Measurements from ENCODE around the gene KPNA2. TPM values are rescaled to one million over a fixed set of nuclear protein-coding genes. Genes with fewer than 3 reads are reported as not detected.
"Not testable (repeated sequence)": the region's sequence is repeated elsewhere in the genome, so short reads cannot be mapped to it uniquely, and the experiment has no call there.

KPNA2 gene
- total RNA-seq = 39.5 TPM

DNA sequence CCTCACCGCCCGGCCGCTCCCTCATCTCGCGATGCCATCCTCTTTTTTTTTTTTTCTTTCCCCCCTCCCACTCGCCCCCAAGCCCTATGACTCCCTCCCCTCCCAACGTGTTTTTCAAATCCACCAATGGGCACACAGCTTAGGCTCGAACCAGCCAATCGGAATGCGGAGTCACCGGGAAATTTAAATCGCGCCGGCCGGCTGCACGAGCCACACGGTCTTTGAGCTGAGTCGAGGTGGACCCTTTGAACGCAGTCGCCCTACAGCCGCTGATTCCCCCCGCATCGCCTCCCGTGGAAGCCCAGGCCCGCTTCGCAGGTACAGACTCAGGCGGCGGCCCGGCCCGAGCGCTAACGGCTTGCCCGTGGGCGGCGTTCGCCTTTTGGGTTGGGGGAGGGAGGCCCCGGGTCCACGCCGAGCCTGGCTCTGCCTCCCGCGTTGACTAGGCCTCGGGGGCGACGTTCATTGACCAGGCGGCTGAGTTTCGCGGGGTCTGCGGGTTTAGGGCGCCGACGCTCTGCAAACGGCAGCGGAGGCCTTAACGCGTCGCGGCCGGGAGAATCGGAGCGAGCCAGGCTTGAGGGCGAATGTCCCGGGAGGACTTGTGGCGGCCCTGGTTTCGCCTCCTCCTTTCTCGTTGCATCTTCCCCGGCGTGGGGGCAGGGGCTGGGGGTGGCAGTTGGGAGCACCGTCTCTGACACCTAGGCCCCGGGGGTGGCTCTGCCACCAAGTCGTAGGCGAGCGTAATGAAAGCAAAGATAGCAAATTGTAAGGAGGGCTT is at the start of gene KPNA2:
TSS of gene KPNA2 (plus strand) at position 213 of the 781 bp plus-strand sequence. CDS start 1,398 bp downstream, outside the sequence.
- FAIRE-seq = no peak
- peak; percentile 92 for DNase-seq (ENCODE audit: low spot score in 2 of 2)

- FAIRE-seq (no peak), DNase-seq (ENCODE audit: low spot score in 2 of 2) (no peak)
These were observed 44.6 kb upstream of the KPNA2 start for GRCh38 chr17:67990909-67991308.

DNA sequence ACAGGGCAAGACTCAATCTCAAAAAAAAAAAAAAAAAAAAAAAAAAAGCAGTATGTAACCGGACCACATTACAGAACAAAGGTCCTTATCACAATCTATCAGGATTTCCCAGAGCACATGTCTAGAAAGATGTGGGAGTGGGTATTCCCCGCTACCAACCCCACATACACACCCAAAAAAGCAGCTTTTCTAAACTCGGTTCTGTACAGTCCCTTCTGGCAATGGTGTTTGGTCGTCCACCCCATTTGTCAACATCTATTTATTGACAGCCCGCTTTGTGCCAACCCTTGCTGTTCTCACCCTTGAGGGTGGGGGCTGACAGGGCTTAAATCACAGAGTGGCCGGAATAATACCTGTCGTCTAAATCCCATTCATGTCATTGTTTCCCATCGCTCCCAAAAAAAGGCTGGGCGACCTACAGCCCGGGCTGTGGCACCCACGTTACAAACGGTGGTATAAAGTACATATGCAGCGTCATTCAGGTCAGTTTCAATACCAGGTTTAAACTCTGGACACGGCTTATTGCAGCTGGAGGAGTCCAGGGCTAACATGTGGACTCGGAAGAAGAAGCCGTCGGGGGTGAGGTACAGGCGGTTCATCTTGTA is 42.9 kb upstream of the KPNA2 start:
- no peak for FAIRE-seq
- DNase-seq (ENCODE audit: low spot score in 2 of 2) = peak in 1 of 2 donors; percentile 24

DNA sequence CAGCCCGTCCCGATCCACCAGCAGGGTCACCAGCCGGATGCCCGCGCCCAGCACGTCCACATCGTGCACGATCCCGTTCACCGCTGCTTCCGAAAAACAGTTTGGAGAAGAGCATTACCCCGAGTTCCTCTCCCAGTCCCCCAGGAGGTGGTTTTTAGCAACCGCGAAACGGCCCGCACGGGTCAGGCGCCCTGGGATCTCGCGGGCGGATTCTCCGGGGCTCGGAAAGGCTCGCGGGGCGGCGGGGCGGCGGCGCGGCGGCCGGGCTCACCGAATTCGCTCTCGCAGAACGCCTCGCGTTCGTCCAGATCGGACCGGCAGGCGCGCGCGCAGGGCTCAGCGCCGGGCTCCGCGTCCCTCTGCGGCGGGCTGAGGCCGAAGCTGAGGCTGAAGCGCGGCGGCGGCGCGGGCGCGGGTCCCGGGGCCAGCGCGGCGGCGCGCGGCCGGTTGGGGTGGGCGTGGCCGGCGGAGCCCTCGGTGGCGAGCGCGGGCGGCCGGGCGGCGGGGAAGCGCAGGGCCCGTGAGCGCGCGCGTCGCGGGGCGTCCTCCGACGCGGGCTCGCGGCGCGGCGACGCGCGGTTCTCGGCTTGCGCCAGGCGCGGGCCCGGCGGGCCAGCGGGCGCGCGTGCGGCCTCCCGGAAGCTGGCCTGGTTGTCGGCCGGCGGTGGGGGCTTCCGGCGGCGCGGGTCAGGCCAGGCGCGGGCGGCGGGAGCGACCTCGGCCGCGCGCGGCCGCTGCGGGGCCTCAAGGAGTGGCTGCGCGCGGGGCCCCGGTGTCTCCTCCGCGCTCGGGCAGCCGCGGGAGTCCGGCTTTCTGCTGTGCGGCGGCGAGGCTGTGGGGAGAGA is 42.2 kb upstream of the KPNA2 start:
- no peak for FAIRE-seq
- DNase-seq (ENCODE audit: low spot score in 2 of 2) = peak; percentile 86 to 92

GRCh38 chr17:67993998-67994361 is 41.6 kb upstream of the KPNA2 start:
- DNase-seq (ENCODE audit: low spot score in 2 of 2) = no peak
- no peak for FAIRE-seq

DNA sequence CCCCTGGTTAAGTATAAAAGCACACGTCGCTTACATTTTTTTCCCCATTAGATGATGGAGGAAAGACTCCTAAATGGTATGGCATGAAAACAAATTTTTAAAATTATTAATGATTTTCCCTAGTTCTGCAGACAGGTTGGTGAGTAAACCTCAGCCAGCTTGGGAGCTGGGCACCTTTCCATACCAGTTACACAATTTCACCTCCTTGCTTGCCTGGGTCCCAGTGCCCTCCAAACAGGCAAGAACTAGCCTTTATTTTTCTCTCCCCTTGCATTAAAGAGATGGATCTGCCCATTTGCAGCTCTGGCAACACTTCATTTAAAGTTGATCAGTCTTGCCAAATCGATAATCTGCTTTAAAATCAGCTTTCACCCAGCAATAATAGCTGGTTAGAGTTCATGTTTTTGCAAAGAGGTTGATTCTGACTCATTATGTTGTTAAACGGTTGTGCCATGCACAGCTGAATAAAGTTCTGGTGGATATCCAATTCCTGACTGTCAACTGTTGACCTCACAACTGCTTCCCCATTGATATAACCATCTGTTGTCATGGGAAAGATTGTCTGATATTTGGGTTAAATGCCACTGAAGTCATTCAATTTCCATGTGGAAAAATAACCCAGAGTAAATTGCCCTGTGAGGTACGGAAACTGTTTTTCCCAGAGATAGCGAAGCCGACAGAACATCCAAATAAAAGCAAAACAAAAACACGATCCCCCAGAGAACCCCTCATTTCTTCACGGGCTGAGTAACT is 40.5 kb upstream of the KPNA2 start:
- peak; percentile 63 to 64 for DNase-seq (ENCODE audit: low spot score in 2 of 2)
- no peak for FAIRE-seq

DNA sequence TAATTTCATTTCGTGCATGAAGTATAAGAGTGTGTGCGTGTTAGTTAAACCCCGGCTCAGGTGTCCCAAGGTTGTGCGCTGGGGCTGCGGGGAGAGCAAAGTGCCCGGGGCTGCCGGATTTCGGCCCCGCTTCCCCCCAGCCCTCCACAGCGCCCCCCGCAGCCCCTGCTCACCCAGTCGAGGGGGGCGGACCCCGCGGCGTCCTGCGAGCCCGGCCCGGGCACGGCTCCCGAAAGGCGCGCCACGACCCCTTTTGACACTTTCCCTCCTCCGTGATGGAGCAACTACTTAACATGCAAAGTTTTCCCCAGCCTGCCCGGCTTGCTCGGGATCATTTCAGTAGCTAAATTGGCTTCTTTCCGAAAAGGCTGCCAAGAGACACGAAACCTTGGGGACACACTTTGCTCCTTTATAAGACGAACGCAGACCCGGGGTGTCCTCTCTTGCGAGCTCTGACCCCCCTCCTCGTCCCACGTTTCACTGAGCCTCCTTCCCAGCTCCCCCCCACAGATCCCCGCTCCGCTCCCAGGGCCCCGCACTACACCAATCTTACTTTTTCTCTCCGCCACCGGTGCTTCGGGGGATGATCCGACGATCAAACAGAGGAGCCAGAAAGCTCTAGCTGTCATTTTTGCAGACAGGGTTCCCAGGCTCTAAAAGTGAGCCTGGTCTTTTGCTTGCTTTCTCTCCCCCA is 39.8 kb upstream of the KPNA2 start:
- no peak for FAIRE-seq
- DNase-seq (ENCODE audit: low spot score in 2 of 2) = peak; percentile 39 to 60

- not testable (repeated sequence) for FAIRE-seq; DNase-seq (ENCODE audit: low spot score in 2 of 2)
These were observed 39.0 kb upstream of the KPNA2 start, which contains the start of gene C17orf58 for GRCh38 chr17:67996301-67997171. C17orf58 (minus strand) TSS chr17:67996469; CDS start chr17:67996198, 271 bp downstream.

DNA sequence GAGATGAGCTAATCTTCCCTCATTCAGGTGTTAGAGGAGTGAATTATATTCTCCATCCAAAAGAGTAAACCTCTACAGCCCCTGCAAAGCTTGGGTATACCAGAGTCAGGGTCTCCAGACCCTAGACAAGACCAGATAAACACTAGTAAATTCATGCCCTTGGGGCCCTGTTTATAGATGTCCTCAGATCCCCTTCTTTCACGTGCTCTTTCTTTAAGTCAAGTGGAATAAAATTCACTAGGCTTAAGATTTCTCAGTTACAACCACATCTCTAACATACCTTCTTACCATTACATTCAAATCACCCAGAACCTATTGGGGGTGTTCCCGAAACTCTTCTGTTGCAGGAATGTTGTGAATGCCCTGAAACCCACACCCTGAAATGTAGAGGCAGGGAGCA is 37.1 kb upstream of the KPNA2 start:
- FAIRE-seq (no peak), DNase-seq (ENCODE audit: low spot score in 2 of 2) (no peak)

GRCh38 chr17:67999291-67999911 is 36.1 kb upstream of the KPNA2 start:
- FAIRE-seq = no peak
- DNase-seq (ENCODE audit: low spot score in 2 of 2) = no peak

DNA sequence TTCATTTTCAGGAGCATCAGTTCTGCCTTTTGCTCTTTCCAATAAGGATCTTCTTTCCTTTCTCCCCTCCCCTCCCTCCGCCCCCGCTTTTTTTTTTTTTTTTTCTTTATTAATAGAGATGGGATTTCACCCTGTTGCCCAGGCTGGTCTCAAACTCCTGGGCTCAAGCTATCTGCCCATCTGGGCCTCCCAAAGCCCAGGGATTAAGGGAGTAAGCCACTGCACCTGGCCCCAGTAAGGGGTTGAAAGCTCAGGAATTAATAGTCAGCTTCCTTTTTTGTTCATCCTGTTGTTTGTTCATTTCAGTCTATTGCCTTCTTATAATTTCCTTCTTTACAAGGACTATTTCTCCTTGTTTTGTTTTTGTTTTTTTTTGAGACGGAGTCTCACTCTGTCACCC is 31.3 kb upstream of the KPNA2 start:
- no peak for FAIRE-seq
- no peak for DNase-seq (ENCODE audit: low spot score in 2 of 2)

- no peak for DNase-seq (ENCODE audit: low spot score in 2 of 2)
- no peak for FAIRE-seq
These were observed 28.7 kb upstream of the KPNA2 start for GRCh38 chr17:68006797-68007196.

GRCh38 chr17:68011199-68011665 is 24.3 kb upstream of the KPNA2 start:
- FAIRE-seq (no peak), DNase-seq (ENCODE audit: low spot score in 2 of 2) (peak in 1 of 2 donors; percentile 40)

- DNase-seq (ENCODE audit: low spot score in 2 of 2) = no peak
- no peak for FAIRE-seq
These were observed 22.1 kb upstream of the KPNA2 start for GRCh38 chr17:68013385-68013784.

DNA sequence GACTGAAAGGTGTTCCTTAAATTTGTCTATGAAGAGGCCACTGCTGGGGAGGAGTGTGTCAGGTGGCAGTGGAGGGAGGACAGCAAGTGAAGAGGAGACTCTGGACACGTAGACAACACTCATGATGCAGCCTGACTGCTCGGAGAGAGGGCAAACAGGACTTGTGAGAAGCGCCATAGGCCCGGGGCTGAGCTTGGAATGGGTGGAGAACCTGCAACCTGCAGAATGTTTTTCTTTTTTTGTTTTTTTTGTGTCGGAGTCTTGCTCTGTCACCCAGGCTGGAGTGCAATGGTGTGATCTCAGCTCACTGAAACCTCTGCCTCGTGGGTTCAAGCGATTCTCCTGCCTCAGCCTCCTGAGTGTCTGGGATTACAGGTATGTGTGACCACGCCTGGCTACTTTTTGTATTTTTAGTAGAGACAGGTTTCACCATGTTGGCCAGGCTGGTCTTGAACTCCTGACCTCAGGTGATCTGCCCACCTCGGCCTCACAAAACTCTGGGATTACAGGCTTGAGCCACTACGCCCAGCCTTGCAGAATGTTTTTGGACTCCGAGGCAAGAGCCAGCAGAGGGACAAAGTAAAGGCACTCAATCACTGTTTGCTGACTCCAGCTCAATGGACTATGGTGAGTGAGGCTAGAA is 20.3 kb upstream of the KPNA2 start:
- DNase-seq (ENCODE audit: low spot score in 2 of 2) (no peak), FAIRE-seq (no peak)

DNA sequence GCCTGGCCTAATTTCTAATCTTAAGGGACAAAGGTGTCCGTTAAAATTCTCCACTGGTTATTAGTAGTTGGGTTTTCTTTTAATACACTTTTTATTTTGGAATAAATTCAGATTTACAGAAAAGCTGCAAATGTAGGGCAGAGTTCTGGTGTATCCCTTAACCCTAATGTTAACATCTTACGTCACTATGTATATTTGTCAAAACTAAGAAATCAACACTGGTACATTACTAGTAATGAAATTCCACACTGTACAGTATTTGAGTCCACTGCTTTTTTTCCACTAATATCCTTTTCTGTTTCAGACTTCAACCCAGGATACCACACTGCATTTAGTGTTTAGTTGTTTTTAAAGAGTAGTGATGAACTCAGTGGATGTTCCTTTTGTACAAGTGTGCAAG is 18.7 kb upstream of the KPNA2 start:
- no peak for FAIRE-seq
- no peak for DNase-seq (ENCODE audit: low spot score in 2 of 2)

- DNase-seq (ENCODE audit: low spot score in 2 of 2); FAIRE-seq: not testable (repeated sequence)
These were observed 17.0 kb upstream of the KPNA2 start for GRCh38 chr17:68018493-68018892.

DNA sequence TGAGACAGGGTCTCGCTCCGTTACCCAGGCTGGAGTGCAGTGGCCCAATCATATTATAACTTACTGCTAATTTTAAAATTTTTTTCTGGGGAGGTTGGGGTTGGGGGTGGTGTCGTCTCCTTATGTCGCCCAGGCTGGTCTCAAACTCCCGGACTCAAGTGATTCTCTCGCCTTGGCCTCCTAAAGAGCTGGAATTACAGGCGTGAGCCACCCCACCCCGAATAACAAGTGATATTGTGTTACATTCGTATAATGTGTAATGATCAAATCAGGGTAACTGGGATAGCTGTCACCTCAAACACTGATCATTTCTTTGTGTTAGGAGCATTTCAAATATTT is 16.2 kb upstream of the KPNA2 start:
- no peak for FAIRE-seq

More for the DNA sequence above, 16.2 kb upstream of the KPNA2 start:
- DNase-seq (ENCODE audit: low spot score in 2 of 2) = no peak

All from frontal cortex (tissue), 4 donors.